Fibroblast of pulmonary artery (primary cell): Measurements from ENCODE around the gene TMEM248.
A peak's percentile ranks its signal among the peaks of the same experiment; 100 is the strongest.

Experiments used
- DNase-seq: peaks from one replicate; pipeline ENCODE4 v3.0.0-alpha.2; 2010; ENCODE audit warnings: low read depth
- H3K4me3 ChIP-seq: replicated peaks from 2 replicates; pipeline ENCODE4 v1.5.1; 2011; ENCODE audit warnings: low read depth, mild to moderate bottlenecking, control low read depth, low read length, moderate library complexity
- CTCF ChIP-seq: IDR thresholded peaks from 2 replicates; pipeline ENCODE4 v1.5.1; 2011; ENCODE audit warnings: mild to moderate bottlenecking, control low read depth, low read length, inconsistent platforms; ENCODE audit errors: missing control alignments

TMEM248 gene

GRCh38 chr7:66921918-66922486 lies 977 bp downstream of the TMEM248 start:
- H3K4me3 ChIP-seq, result peak overlapping the region; percentile 84
- TF ChIP-seq CTCF, result no peak
- DNase-seq, result no peak

GRCh38 chr7:66925255-66925654 lies 4.2 kb downstream of the TMEM248 start:
- no peak for DNase-seq
- no peak overlapping the region for H3K4me3 ChIP-seq
- no peak for TF ChIP-seq CTCF

- no peak overlapping the region for H3K4me3 ChIP-seq
- TF ChIP-seq CTCF, result no peak
- no peak for DNase-seq
Measured at GRCh38 chr7:66927348-66927948, 6.4 kb downstream of the TMEM248 start.

- peak; percentile 37 for DNase-seq
- H3K4me3 ChIP-seq, result no peak overlapping the region
- TF ChIP-seq CTCF, result no peak
Measured at GRCh38 chr7:66928388-66928787, 7.4 kb downstream of the TMEM248 start.

- DNase-seq, result no peak
- no peak for TF ChIP-seq CTCF
- H3K4me3 ChIP-seq, result no peak overlapping the region
Measured at GRCh38 chr7:66929165-66929564, 8.1 kb downstream of the TMEM248 start.

- no peak overlapping the region for H3K4me3 ChIP-seq
- TF ChIP-seq CTCF, result no peak
- no peak for DNase-seq
Measured at GRCh38 chr7:66929935-66930334, 8.9 kb downstream of the TMEM248 start.

- no peak for TF ChIP-seq CTCF
- DNase-seq, result peak; percentile 21
- no peak overlapping the region for H3K4me3 ChIP-seq
Measured at GRCh38 chr7:66930341-66930740, 9.3 kb downstream of the TMEM248 start.
